ENCODE data around the gene NAV2. TPM values are rescaled to one million over a fixed set of nuclear protein-coding genes. Genes with fewer than 3 reads are reported as not detected.

The NAV2 gene
- 36.1 and 37.2 TPM in 2 replicates for polyA plus RNA-seq (2013)

- H3K36me3 ChIP-seq (ENCODE audit: control insufficient read depth in 1 of 2, insufficient read depth in 2 of 2, low read length in 2 of 2): no peaks in the 10 kb centered on the region
- H2BK12ac ChIP-seq (ENCODE audit: low read length): peak within 1 kb of the TSS; percentile 51
- H3K4me2 ChIP-seq (ENCODE audit: low read length): peak within 1 kb of the TSS; percentile 91
- peaks cover 6% of the 10 kb centered on the region for H3K9me3 ChIP-seq (ENCODE audit: insufficient read depth, low read depth, low read length)
- H3K14ac ChIP-seq (ENCODE audit: low read length): peak within 1 kb of the TSS; percentile 30
- H3K4me1 ChIP-seq (ENCODE audit: control insufficient read depth in 1 of 2, insufficient read depth in 2 of 2, low read length in 2 of 2): peaks cover 20 to 31% of the 10 kb centered on the region in 2 experiments
- WGBS (ENCODE audit: extremely low coverage, insufficient coverage, insufficient read length): no CpG with 5 or more reads among the region's 91 CpGs
- H3K23ac ChIP-seq (ENCODE audit: low read length): no peak within 1 kb of the TSS
- H3K79me2 ChIP-seq (ENCODE audit: control insufficient read depth, insufficient read depth, low read length, poor library complexity): no peaks in the 10 kb centered on the region
- H4K8ac ChIP-seq (ENCODE audit: low read depth, low read length): peak within 1 kb of the TSS; percentile 77
- peaks cover 16% of the 10 kb centered on the region for H3K27me3 ChIP-seq (ENCODE audit: insufficient read depth, low read length)
- H3K79me1 ChIP-seq (ENCODE audit: low read length): peaks cover 8% of the 10 kb centered on the region
- no peak within 1 kb of the TSS for H3K18ac ChIP-seq (ENCODE audit: low read length)
- H2BK5ac ChIP-seq (ENCODE audit: low read depth, low read length, poor library complexity): peak within 1 kb of the TSS; percentile 85
- peak; percentile 90 to 95 for DNase-seq
- H3K4me3 ChIP-seq (ENCODE audit: low read depth, low read length): peak within 1 kb of the TSS; percentile 64
- peak within 1 kb of the TSS; percentile 84 for H3K9ac ChIP-seq (ENCODE audit: low read length)
- peak within 1 kb of the TSS; percentile 16 for H4K12ac ChIP-seq (ENCODE audit: low read depth, low read length)
- H2AK5ac ChIP-seq (ENCODE audit: low read length): no peak within 1 kb of the TSS
- H3K4ac ChIP-seq (ENCODE audit: low read depth, low read length): peak within 1 kb of the TSS; percentile 16
- H3K27ac ChIP-seq (ENCODE audit: low read depth, low read length): peak within 1 kb of the TSS; percentile 85
- peak within 1 kb of the TSS; percentile 65 for H4K91ac ChIP-seq (ENCODE audit: low read depth, low read length)
- peak within 1 kb of the TSS; percentile 81 for H2AFZ ChIP-seq (ENCODE audit: insufficient read depth, low read length, poor library complexity)
- peak within 1 kb of the TSS; percentile 80 for H2BK120ac ChIP-seq (ENCODE audit: insufficient read depth, low read length, poor library complexity)
Measured at GRCh38 chr11:19712281-19713195, at the start of gene NAV2. NAV2 (plus strand) TSS chr11:19712837; CDS start chr11:19713696, 859 bp downstream.

GRCh38 chr11:19663206-19663605, 49.4 kb upstream of the NAV2 start:
- no peak for DNase-seq
- H3K4me1 ChIP-seq (ENCODE audit: control insufficient read depth in 1 of 2, insufficient read depth in 2 of 2, low read length in 2 of 2): peaks cover 8 to 13% of the 10 kb centered on the region in 2 experiments
- H3K36me3 ChIP-seq (ENCODE audit: control insufficient read depth in 1 of 2, insufficient read depth in 2 of 2, low read length in 2 of 2): no peaks in the 10 kb centered on the region
- H4K8ac ChIP-seq (ENCODE audit: low read depth, low read length): no peak overlapping the region
- no CpG with 5 or more reads among the region's 1 CpG for WGBS (ENCODE audit: extremely low coverage, insufficient coverage, insufficient read length)
- H3K27me3 ChIP-seq (ENCODE audit: insufficient read depth, low read length): no peaks in the 10 kb centered on the region
- no peaks in the 10 kb centered on the region for H3K9me3 ChIP-seq (ENCODE audit: insufficient read depth, low read depth, low read length)
- no peak overlapping the region for H3K27ac ChIP-seq (ENCODE audit: low read depth, low read length)
- H2BK12ac ChIP-seq (ENCODE audit: low read length): no peak overlapping the region
- peaks cover 6% of the 10 kb centered on the region for H3K79me1 ChIP-seq (ENCODE audit: low read length)
- H4K12ac ChIP-seq (ENCODE audit: low read depth, low read length): no peak overlapping the region
- H2BK5ac ChIP-seq (ENCODE audit: low read depth, low read length, poor library complexity): no peak overlapping the region
- H3K4me2 ChIP-seq (ENCODE audit: low read length): no peak overlapping the region
- no peak overlapping the region for H4K91ac ChIP-seq (ENCODE audit: low read depth, low read length)
- H3K14ac ChIP-seq (ENCODE audit: low read length): no peak overlapping the region
- no peak overlapping the region for H2AFZ ChIP-seq (ENCODE audit: insufficient read depth, low read length, poor library complexity)
- H3K18ac ChIP-seq (ENCODE audit: low read length): no peak overlapping the region
- H3K4ac ChIP-seq (ENCODE audit: low read depth, low read length): no peak overlapping the region
- H2BK120ac ChIP-seq (ENCODE audit: insufficient read depth, low read length, poor library complexity): no peak overlapping the region
- no peak overlapping the region for H3K4me3 ChIP-seq (ENCODE audit: low read depth, low read length)
- no peak overlapping the region for H2AK5ac ChIP-seq (ENCODE audit: low read length)
- no peaks in the 10 kb centered on the region for H3K79me2 ChIP-seq (ENCODE audit: control insufficient read depth, insufficient read depth, low read length, poor library complexity)
- no peak overlapping the region for H3K23ac ChIP-seq (ENCODE audit: low read length)
- H3K9ac ChIP-seq (ENCODE audit: low read length): no peak overlapping the region

- WGBS (ENCODE audit: extremely low coverage, insufficient coverage, insufficient read length): no CpG with 5 or more reads among the region's 4 CpGs
- no peak overlapping the region for H2AFZ ChIP-seq (ENCODE audit: insufficient read depth, low read length, poor library complexity)
- H2BK5ac ChIP-seq (ENCODE audit: low read depth, low read length, poor library complexity): no peak overlapping the region
- H3K27ac ChIP-seq (ENCODE audit: low read depth, low read length): no peak overlapping the region
- no peak for DNase-seq
- no peak overlapping the region for H2BK120ac ChIP-seq (ENCODE audit: insufficient read depth, low read length, poor library complexity)
- no peaks in the 10 kb centered on the region for H3K79me2 ChIP-seq (ENCODE audit: control insufficient read depth, insufficient read depth, low read length, poor library complexity)
- no peak overlapping the region for H2AK5ac ChIP-seq (ENCODE audit: low read length)
- H3K4me2 ChIP-seq (ENCODE audit: low read length): no peak overlapping the region
- no peak overlapping the region for H3K9ac ChIP-seq (ENCODE audit: low read length)
- no peak overlapping the region for H4K12ac ChIP-seq (ENCODE audit: low read depth, low read length)
- H2BK12ac ChIP-seq (ENCODE audit: low read length): peak overlapping the region; percentile 38
- H3K36me3 ChIP-seq (ENCODE audit: control insufficient read depth in 1 of 2, insufficient read depth in 2 of 2, low read length in 2 of 2): no peaks in the 10 kb centered on the region
- no peaks in the 10 kb centered on the region for H3K9me3 ChIP-seq (ENCODE audit: insufficient read depth, low read depth, low read length)
- no peak overlapping the region for H4K8ac ChIP-seq (ENCODE audit: low read depth, low read length)
- H3K4me1 ChIP-seq (ENCODE audit: control insufficient read depth in 1 of 2, insufficient read depth in 2 of 2, low read length in 2 of 2): peaks cover 6 to 10% of the 10 kb centered on the region in 2 experiments
- H3K18ac ChIP-seq (ENCODE audit: low read length): no peak overlapping the region
- H3K4ac ChIP-seq (ENCODE audit: low read depth, low read length): no peak overlapping the region
- no peak overlapping the region for H3K4me3 ChIP-seq (ENCODE audit: low read depth, low read length)
- H3K27me3 ChIP-seq (ENCODE audit: insufficient read depth, low read length): no peaks in the 10 kb centered on the region
- peaks cover 2% of the 10 kb centered on the region for H3K79me1 ChIP-seq (ENCODE audit: low read length)
- no peak overlapping the region for H4K91ac ChIP-seq (ENCODE audit: low read depth, low read length)
- H3K14ac ChIP-seq (ENCODE audit: low read length): no peak overlapping the region
- no peak overlapping the region for H3K23ac ChIP-seq (ENCODE audit: low read length)
Measured at GRCh38 chr11:19664886-19665548, 47.6 kb upstream of the NAV2 start.

DNA sequence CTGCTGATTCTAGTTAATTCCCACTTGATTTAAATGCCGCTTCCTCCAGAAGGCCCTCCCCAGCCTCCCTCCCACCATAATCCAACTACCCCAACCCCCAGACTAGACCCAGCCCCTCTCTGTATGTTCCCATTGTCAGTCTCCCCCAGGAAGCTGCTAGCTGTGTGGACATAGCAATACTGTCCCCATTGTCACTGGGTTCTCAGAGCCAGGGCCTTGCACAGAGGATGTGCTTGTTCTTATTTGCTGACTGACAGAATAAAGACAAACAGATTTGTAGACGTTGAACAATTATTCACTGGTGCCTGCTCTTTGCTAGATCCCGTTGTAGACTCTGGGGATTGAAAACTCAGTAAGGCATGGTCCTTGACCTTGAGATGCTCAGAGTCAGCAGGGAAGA, 45.7 kb upstream of the NAV2 start:
- Histone ChIP-seq H2BK12ac (ENCODE audit: low read length) (no peak overlapping the region), H4K12ac (ENCODE audit: low read depth, low read length) (no peak overlapping the region), H3K27ac (ENCODE audit: low read depth, low read length) (no peak overlapping the region), H3K79me1 (ENCODE audit: low read length) (no peaks in the 10 kb centered on the region), H3K18ac (ENCODE audit: low read length) (no peak overlapping the region), H3K9me3 (ENCODE audit: insufficient read depth, low read depth, low read length) (no peaks in the 10 kb centered on the region), H2AK5ac (ENCODE audit: low read length) (no peak overlapping the region), H2BK120ac (ENCODE audit: insufficient read depth, low read length, poor library complexity) (no peak overlapping the region), H2AFZ (ENCODE audit: insufficient read depth, low read length, poor library complexity) (no peak overlapping the region), H3K9ac (ENCODE audit: low read length) (no peak overlapping the region), H3K4me3 (ENCODE audit: low read depth, low read length) (no peak overlapping the region), H4K8ac (ENCODE audit: low read depth, low read length) (no peak overlapping the region), H3K79me2 (ENCODE audit: control insufficient read depth, insufficient read depth, low read length, poor library complexity) (no peaks in the 10 kb centered on the region), H3K23ac (ENCODE audit: low read length) (no peak overlapping the region), H2BK5ac (ENCODE audit: low read depth, low read length, poor library complexity) (no peak overlapping the region), H3K4ac (ENCODE audit: low read depth, low read length) (no peak overlapping the region), H4K91ac (ENCODE audit: low read depth, low read length) (no peak overlapping the region), H3K27me3 (ENCODE audit: insufficient read depth, low read length) (no peaks in the 10 kb centered on the region), H3K4me1 (ENCODE audit: control insufficient read depth in 1 of 2, insufficient read depth in 2 of 2, low read length in 2 of 2) (peaks cover 4 to 7% of the 10 kb centered on the region in 2 experiments), H3K4me2 (ENCODE audit: low read length) (no peak overlapping the region), H3K36me3 (ENCODE audit: control insufficient read depth in 1 of 2, insufficient read depth in 2 of 2, low read length in 2 of 2) (no peaks in the 10 kb centered on the region), H3K14ac (ENCODE audit: low read length) (no peak overlapping the region)
- DNase-seq: no peak
- no CpG with 5 or more reads among the region's 3 CpGs for WGBS (ENCODE audit: extremely low coverage, insufficient coverage, insufficient read length)

Data from trophoblast cell (in vitro differentiated cells and primary cell).